ENCODE data around the gene SEMA3D.
A peak's percentile ranks its signal among the peaks of the same experiment; 100 is the strongest.

Gene SEMA3D

GRCh38 chr7:85186521-85187241 lies at the start of gene SEMA3D:
SEMA3D (minus strand) TSS chr7:85187056; CDS start chr7:85121891, 65,165 bp downstream.
- peak in 2 of 3 donors; percentile 1 to 3 for DNase-seq (ENCODE audit: low read depth in 2 of 3, low spot score in 1 of 3)

GRCh38 chr7:85234730-85235129 lies 47.9 kb upstream of the SEMA3D start:
- DNase-seq (ENCODE audit: low read depth in 2 of 3, low spot score in 1 of 3), result no peak

DNA sequence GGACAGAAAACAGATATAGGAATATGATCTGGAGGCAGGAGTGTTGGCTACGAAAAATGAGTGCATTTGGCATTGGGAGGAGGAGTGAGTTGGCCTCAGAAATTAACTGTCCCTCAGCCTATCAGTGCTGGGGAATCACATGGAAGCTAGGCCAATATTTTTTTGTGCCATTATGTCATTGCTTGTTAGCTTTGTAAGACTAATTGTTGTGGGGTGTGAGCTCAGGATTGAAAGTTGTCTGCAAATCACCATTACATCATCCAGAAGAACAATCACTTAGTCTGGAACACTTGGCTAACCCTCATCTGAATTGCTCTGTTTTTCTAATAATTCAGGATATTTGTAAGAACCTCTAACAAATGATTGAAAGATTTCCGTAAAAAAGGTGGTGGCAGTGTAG lies 45.2 kb upstream of the SEMA3D start:
- no peak for DNase-seq (ENCODE audit: low read depth in 2 of 3, low spot score in 1 of 3)

DNA sequence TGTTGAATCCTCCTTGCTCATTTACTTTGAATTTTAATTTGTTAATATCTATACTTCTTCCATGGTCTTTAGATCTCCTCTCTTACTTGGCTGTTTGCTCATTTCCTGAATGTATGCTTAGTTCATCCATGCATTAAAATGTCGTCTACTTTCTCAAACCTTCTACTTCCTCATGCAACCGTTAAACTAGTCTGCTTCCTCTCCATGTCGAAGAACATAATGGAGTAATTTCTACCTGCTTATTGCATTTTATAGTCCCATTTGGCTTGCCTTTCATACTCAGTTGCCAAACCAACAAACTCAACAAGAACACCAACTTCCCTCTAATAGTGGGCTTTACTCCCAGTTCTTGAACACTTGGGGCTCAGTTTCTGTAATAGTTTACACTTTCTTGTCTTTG lies 43.8 kb upstream of the SEMA3D start:
- no peak for DNase-seq (ENCODE audit: low read depth in 2 of 3, low spot score in 1 of 3)

- no peak for DNase-seq (ENCODE audit: low read depth in 2 of 3, low spot score in 1 of 3)
Measured at GRCh38 chr7:85229544-85229943, 42.7 kb upstream of the SEMA3D start.

DNA sequence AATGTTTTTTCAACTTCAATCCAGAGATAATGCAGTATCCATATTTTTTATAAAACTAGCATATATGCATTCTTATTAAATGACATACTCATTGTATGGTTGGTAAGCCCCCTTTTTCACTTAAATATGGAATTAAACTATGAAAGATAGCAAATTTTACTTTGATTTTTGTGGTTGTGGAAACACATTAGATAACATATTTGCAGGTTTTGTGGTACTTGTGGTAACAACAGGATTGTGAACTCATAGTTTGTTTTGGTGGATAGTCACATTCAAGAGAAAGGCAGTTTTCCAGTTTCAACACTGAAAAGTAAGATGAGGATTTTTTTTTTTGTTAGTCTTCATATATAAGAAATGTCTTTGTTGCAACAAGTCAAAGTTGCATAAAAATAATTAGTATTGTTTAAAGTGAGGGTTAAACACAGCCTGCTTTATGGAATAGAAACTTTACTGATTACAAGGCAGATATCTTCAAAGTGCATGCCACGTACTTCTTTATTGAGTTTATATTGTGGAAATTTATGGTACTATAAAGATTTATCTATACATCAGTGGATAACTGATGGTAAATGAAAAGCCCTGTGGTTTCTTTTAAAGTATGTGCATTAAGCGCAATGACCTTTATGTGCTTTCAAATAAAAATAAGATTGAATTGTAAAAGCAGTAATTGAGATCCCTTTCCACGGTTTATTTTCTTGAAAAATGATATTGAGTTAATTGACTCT lies 39.7 kb upstream of the SEMA3D start:
- DNase-seq (ENCODE audit: low read depth in 2 of 3, low spot score in 1 of 3), result no peak

- no peak for DNase-seq (ENCODE audit: low read depth in 2 of 3, low spot score in 1 of 3)
Measured at GRCh38 chr7:85224171-85224570, 37.3 kb upstream of the SEMA3D start.

DNA sequence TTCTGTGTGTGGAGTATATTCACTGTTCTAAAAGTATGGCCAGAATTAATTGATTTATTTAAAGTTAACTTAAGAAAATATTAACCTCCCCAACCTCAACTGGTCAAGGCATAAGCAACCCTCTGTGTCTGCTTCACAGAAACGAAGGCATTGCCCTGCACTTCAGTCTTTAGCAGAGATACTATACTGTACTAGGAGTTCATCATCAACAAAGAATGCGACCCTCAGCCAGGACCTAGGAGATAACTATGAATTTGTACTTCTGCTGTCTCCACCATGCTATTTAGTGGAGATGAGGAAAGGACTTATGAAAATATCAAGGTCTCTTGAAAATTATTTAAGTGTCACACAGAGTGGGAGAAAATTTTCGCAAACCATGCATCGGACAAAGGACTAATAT lies 35.7 kb upstream of the SEMA3D start:
- DNase-seq (ENCODE audit: low read depth in 2 of 3, low spot score in 1 of 3), result no peak

- no peak for DNase-seq (ENCODE audit: low read depth in 2 of 3, low spot score in 1 of 3)
Measured at GRCh38 chr7:85221796-85222195, 34.9 kb upstream of the SEMA3D start.

- no peak for DNase-seq (ENCODE audit: low read depth in 2 of 3, low spot score in 1 of 3)
Measured at GRCh38 chr7:85220651-85221050, 33.8 kb upstream of the SEMA3D start.

DNA sequence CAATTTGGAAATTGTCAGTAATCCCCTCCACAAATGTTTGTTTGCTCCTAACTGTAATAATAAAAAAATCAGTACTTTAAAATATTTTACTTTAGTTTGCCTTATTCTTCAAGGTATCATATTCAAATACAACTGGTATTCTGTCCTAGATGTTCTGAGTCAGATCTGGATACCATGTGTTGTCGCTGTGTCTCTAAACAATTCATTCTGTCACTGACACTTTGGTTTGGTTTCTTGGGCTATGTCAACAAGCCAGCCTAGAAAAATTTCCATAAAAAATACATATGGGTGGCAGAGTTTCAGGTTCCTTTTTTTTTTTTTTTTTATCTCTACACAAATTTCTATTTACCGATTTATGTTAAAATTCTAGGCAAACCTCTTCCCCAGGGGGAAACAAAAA lies 33.2 kb upstream of the SEMA3D start:
- no peak for DNase-seq (ENCODE audit: low read depth in 2 of 3, low spot score in 1 of 3)

DNA sequence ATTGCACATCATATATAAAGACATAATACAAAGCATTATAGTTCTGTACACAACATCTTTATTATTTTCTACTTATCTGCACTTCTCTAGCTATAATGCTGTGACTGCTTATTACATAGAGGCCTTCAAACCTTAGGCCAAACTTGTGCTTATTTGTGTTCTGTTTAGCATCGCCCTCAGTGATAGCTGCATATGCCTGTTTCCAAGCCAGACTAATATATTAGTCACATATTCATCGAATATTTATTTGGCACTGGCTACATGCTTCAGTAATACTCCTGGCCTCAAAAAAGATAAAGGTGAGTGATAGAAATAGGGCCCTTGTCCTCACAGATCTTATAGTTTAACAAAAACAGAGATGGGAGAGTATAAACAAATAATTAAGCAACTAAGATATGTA lies 30.2 kb upstream of the SEMA3D start:
- no peak for DNase-seq (ENCODE audit: low read depth in 2 of 3, low spot score in 1 of 3)

- DNase-seq (ENCODE audit: low read depth in 2 of 3, low spot score in 1 of 3), result no peak
Measured at GRCh38 chr7:85215098-85215497, 28.2 kb upstream of the SEMA3D start.

DNA sequence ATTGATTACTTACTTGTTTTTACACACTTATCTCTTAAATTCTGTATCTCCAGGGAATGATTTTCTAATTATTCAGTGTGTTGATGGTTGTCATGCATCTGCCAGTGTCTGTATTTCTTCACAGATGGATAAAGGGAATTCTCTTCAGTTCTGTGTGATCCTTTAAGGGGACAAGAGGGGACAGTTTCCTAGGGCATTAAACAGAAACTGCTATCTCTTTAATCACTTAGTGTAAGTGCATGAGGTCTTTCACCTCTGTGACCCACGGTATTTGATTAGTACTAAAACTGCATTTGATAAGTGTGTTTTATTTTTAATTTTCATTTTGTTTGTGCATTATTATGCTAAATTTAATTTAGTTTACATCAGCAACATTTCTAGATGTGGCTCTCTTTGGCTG lies 26.6 kb upstream of the SEMA3D start:
- DNase-seq (ENCODE audit: low read depth in 2 of 3, low spot score in 1 of 3), result no peak

DNA sequence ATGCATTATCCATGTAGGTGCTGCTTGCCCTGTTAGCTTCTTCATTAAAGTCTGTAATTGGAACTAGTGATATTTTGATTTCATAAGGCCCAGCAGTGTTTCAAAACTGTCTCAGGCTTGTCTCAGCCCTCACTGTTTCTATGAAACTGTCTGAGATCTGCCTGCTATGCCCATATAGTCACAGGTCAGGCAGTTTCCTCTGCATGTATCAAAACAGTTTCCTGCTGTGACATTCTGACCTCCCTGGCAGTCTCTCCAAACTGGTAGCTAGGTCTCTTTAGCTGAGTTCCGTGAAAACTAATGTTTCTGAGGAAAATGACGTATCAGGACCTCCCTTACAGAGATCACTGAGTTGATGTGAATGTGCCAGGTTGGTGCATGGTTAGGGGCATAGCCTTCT lies 18.9 kb upstream of the SEMA3D start:
- DNase-seq (ENCODE audit: low read depth in 2 of 3, low spot score in 1 of 3), result no peak

DNA sequence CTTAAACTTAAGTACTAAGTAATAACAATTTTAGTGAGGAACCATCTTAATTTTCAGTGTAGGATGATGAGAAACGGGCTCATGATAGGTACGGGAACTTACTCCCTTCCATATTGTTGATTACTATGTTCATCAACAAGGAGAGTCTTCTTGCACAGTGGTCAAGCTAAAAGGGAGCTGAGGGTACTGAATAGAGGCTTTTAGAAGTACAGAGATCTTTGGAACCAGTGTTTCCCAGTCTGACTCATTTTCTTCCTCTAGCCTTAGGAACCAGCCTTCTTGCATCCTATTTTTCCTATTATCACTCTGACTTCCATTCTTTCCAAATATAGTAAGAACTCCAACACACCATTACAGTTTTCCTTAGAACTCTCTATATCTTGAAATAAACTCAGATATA lies 17.6 kb upstream of the SEMA3D start:
- no peak for DNase-seq (ENCODE audit: low read depth in 2 of 3, low spot score in 1 of 3)

DNA sequence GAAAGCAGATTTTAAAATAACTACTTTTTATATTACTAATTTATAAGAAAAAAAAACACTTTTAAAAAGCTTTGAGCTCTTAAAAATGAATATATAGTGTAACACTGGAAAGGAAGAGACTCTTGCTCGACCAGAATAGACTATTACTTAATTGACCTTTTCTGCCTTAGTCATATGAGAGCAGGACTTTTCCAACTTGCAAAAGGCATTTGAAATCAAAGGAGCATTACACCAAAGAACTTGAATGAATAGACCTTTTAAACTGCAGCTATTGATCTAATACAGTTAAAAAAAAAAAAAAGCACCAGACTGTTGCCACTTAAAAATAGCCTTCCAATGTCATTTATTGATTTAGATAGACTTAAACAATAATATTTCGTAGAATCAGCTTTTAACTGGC lies 17.2 kb upstream of the SEMA3D start:
- no peak for DNase-seq (ENCODE audit: low read depth in 2 of 3, low spot score in 1 of 3)

DNA sequence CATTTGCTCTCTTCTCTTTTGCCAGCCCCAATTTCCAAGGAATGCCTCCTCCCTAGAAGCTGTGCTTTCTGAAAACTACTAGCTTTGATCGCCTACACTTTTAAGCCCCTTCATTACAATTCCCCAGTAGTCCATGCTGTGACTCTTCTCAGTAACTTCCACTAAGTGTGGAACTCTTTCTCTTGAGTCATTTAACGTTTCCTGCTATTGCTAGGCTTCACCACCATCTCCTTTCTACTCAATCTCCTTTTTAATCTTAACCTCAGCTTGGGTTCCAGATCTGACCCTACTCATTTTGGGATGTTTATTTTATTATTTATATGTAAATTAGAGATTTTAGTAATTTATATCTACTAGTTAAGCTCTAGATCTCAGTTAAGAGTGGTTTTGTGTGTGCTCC lies 14.4 kb upstream of the SEMA3D start:
- no peak for DNase-seq (ENCODE audit: low read depth in 2 of 3, low spot score in 1 of 3)

- no peak for DNase-seq (ENCODE audit: low read depth in 2 of 3, low spot score in 1 of 3)
Measured at GRCh38 chr7:85196696-85197095, 9.8 kb upstream of the SEMA3D start.

- DNase-seq (ENCODE audit: low read depth in 2 of 3, low spot score in 1 of 3), result no peak
Measured at GRCh38 chr7:85191383-85191782, 4.5 kb upstream of the SEMA3D start.

GRCh38 chr7:85186083-85186520 lies 754 bp downstream of the SEMA3D start:
- no peak for DNase-seq (ENCODE audit: low read depth in 2 of 3, low spot score in 1 of 3)

- no peak for DNase-seq (ENCODE audit: low read depth in 2 of 3, low spot score in 1 of 3)
Measured at GRCh38 chr7:85185424-85186082, 1.3 kb downstream of the SEMA3D start.
